ENCODE data around the gene MORC1.

Gene MORC1

DNA sequence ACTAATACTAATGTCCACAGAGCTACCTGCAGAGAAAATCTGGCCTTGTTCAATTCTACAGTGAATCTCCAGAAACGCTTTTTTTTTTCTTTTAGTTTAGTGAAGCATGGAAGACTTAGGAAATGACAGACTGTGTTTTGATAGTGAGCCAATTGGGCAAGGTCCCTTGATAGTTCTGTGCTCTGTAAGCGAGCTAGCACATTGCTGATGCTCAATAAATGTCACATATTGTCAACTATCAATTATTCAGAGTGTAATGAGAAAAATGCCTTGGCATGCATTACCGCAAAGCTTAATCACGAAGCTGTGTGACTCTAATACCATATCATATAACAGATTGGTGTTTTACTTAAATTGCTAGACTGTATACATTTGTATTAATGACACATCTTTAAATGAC lies 13.3 kb upstream of the MORC1 start:
- H3K4me1 Mint-ChIP-seq (ENCODE audit: low read depth), result no peaks in the 10 kb centered on the region
- peaks cover 2% of the 10 kb centered on the region for H3K27me3 Mint-ChIP-seq (ENCODE audit: low read depth)
- no peak overlapping the region for H3K4me3 Mint-ChIP-seq
- DNase-seq (ENCODE audit: low spot score), result no peak
- no peaks in the 10 kb centered on the region for H3K9me3 Mint-ChIP-seq
- H3K27ac Mint-ChIP-seq, result no peak overlapping the region
- H3K36me3 Mint-ChIP-seq (ENCODE audit: low read depth), result no peaks in the 10 kb centered on the region

DNA sequence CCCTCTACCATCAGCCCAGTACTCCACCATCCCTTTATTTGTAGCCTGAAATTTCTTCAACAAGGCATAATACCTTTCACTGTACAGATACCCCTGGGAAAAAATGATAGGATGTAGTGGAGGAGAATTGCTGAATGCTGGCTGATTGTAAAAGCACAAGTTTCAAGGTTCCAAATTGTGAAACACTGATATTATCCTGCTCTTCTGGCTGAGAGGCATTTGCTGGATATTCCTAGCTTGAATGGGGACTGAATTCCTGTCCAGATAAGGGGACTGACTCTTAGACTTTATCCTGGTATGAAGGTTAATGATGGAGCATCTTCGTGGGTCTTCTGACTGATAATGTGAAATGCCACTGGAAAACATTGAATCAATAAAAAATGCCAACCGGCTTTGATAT lies 9.6 kb upstream of the MORC1 start:
- H3K4me3 Mint-ChIP-seq, result no peak overlapping the region
- no peaks in the 10 kb centered on the region for H3K36me3 Mint-ChIP-seq (ENCODE audit: low read depth)
- peaks cover 2% of the 10 kb centered on the region for H3K27me3 Mint-ChIP-seq (ENCODE audit: low read depth)
- H3K27ac Mint-ChIP-seq, result no peak overlapping the region
- no peaks in the 10 kb centered on the region for H3K4me1 Mint-ChIP-seq (ENCODE audit: low read depth)
- peaks cover 5% of the 10 kb centered on the region for H3K9me3 Mint-ChIP-seq
- DNase-seq (ENCODE audit: low spot score), result no peak

DNA sequence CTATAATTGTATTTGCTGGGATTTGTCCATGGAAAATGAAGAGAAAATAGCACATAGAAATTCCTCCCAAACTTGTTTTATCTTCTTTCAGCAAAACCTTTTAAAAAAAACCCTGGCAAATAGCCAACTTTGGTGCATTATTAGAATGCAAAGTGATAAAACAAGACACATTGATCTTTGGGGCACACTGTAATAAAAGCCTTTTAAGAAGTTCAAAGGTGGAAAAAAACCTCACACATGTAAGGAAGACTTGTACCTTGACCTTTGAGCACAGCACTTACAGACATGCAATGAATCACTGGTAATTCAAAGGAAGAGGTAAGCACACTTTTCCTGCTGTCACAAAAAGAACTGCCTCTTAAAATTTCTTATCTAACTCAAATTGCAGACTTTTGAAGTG lies 8.0 kb upstream of the MORC1 start:
- Mint-ChIP-seq H3K4me1 (ENCODE audit: low read depth) (no peaks in the 10 kb centered on the region), H3K9me3 (peaks cover 6% of the 10 kb centered on the region), H3K27ac (no peak overlapping the region), H3K36me3 (ENCODE audit: low read depth) (no peaks in the 10 kb centered on the region), H3K4me3 (no peak overlapping the region), H3K27me3 (ENCODE audit: low read depth) (peaks cover 2% of the 10 kb centered on the region)
- no peak for DNase-seq (ENCODE audit: low spot score)

DNA sequence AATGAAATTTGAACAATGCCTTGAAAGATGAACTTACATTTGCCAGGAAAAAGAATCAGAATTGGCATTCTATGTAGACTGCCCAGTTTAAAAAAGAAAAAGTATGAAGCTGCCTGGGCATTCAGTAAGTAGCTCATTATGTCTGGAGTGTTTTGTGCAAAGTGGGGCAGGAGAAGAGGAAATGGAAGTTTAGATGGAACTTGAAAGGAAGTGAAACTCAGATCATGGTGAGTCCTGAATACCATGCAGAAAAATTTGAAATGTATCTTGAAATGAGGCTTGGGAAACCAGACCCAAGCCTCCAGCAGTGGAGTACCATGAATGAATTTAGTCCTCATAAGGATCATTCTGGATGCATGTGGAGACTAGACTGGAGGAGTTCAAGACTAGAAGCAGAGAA lies 4.8 kb upstream of the MORC1 start:
- Mint-ChIP-seq H3K27ac (no peak overlapping the region), H3K4me1 (ENCODE audit: low read depth) (no peaks in the 10 kb centered on the region), H3K9me3 (peaks cover 6% of the 10 kb centered on the region), H3K36me3 (ENCODE audit: low read depth) (no peaks in the 10 kb centered on the region), H3K4me3 (no peak overlapping the region), H3K27me3 (ENCODE audit: low read depth) (no peaks in the 10 kb centered on the region)
- DNase-seq (ENCODE audit: low spot score), result no peak

DNA sequence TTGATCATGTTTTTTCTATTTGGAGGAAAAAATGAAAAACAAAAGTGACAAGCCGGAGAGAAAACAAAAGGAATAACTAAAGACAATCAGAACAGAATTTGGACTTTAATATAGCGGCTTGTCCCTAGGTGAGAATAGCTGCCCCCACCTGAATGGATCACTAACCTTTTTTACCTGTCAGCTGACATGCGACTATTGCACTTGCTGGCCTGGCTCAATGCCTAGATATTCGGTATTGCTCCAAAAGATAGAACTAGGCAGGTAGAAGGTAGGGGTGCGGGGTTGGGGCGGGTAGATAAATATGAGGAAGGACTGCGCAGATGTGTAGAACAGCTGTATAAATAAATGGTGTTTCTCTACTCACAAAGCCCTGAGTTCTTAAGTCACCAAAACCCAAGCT lies 650 bp upstream of the MORC1 start:
- peaks cover 3% of the 10 kb centered on the region for H3K27me3 Mint-ChIP-seq (ENCODE audit: low read depth)
- no peak for DNase-seq (ENCODE audit: low spot score)
- no peak overlapping the region for H3K27ac Mint-ChIP-seq
- H3K4me3 Mint-ChIP-seq, result no peak overlapping the region
- peaks cover 6% of the 10 kb centered on the region for H3K9me3 Mint-ChIP-seq
- no peaks in the 10 kb centered on the region for H3K36me3 Mint-ChIP-seq (ENCODE audit: low read depth)
- no peaks in the 10 kb centered on the region for H3K4me1 Mint-ChIP-seq (ENCODE audit: low read depth)

DNA sequence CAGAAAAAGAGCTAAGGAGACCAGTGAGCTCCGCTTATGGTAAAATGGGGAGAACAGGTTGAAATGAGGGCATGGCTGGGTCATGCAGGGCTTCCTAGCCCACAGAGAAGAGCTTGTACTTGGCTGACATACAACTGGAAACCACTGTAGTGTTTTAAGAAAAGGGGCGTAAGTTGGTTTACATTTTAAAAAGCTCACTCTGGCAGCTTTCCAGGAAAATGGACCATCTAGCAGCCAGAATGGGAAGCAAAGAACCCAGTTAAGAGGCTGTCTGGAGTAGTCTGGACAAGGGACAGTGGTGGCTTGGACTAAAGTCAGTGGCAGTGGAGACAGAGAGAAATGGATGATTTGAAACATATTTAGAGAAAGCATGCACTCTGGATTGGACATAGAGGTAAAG lies 1.9 kb downstream of the MORC1 start:
- Mint-ChIP-seq H3K4me1 (ENCODE audit: low read depth) (no peaks in the 10 kb centered on the region), H3K27me3 (ENCODE audit: low read depth) (peaks cover 3% of the 10 kb centered on the region), H3K36me3 (ENCODE audit: low read depth) (no peaks in the 10 kb centered on the region), H3K9me3 (no peaks in the 10 kb centered on the region), H3K4me3 (no peak overlapping the region), H3K27ac (no peak overlapping the region)
- no peak for DNase-seq (ENCODE audit: low spot score)

DNA sequence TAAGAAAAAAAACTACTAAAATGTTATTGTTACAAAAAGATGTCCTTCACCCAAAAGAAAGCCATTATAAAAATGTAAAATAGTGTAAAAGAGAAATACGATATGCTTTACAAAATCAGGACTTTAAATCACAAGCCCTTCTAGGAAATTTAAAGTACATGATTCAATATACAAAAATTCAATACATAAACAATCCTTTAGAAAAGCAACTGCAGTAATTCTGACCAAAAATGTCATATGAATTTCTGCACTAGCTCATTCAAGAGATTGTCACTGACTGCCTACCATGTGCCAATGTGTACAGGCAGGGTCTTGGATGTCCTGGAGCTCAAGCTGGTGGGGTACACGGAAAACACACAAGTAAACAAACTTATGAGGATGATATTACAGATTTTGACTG lies 2.5 kb downstream of the MORC1 start:
- DNase-seq (ENCODE audit: low spot score), result no peak
- H3K9me3 Mint-ChIP-seq, result no peaks in the 10 kb centered on the region
- no peak overlapping the region for H3K27ac Mint-ChIP-seq
- H3K4me1 Mint-ChIP-seq (ENCODE audit: low read depth), result no peaks in the 10 kb centered on the region
- peaks cover 3% of the 10 kb centered on the region for H3K27me3 Mint-ChIP-seq (ENCODE audit: low read depth)
- no peak overlapping the region for H3K4me3 Mint-ChIP-seq
- H3K36me3 Mint-ChIP-seq (ENCODE audit: low read depth), result no peaks in the 10 kb centered on the region

DNA sequence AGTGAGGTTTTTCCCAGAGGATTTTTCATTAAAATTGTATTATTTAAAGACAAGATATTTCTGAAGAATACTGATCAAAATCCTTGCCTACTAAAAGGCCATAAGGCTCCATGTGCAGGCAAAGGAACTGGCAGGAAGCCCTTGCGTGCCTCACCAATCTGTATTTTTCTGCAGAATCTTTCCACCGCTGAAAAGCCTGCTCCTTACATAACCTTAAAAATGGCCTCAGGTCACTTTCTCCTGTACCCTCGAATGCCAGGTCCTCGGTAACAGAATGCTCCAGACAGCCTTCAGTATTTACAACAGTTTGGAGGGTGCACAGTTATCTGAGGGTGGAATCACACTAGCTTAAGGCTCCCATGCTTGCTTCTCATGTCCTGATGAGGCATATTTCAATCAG lies 3.2 kb downstream of the MORC1 start:
- peaks cover 3% of the 10 kb centered on the region for H3K27me3 Mint-ChIP-seq (ENCODE audit: low read depth)
- no peaks in the 10 kb centered on the region for H3K9me3 Mint-ChIP-seq
- no peaks in the 10 kb centered on the region for H3K36me3 Mint-ChIP-seq (ENCODE audit: low read depth)
- no peak for DNase-seq (ENCODE audit: low spot score)
- no peak overlapping the region for H3K4me3 Mint-ChIP-seq
- no peak overlapping the region for H3K27ac Mint-ChIP-seq
- no peaks in the 10 kb centered on the region for H3K4me1 Mint-ChIP-seq (ENCODE audit: low read depth)

DNA sequence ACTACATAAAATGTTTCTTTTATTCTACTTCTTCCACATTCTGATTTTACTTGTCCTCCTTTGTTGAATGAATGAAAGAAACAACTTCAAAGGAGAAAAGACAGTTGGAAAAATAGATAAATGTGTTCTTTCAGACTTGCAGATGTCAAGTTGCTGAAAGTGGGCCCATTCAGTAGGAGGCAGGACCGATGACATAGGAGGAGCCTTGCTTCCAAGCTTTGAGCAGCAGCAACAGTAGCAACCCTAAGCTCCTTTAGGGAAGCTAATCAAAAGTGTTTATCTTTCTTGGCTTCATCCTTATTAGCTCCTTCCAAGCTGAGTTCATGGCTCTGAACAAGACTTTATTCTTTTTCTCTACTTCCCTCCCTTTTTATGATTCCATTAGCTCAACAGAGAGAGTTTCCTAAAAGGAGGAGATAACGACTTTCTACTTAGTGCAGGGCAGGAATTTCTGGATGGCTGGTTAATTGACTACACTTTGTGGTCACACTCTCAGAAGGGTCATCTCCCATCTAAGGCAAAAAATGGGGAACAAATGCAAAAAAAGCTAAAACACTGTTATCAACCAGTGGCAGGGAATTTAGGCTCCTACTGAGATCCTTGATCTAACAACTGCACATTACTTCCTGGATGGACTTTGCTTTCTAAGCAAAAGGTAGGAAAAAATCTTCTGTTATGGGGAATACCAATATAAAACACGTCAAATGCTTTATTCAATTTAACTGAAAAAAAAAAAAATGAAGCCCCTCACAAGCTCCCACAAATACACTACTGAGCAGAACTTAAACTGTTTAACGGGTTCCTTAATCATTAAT lies 4.8 kb downstream of the MORC1 start:
- no peaks in the 10 kb centered on the region for H3K36me3 Mint-ChIP-seq (ENCODE audit: low read depth)
- H3K4me1 Mint-ChIP-seq (ENCODE audit: low read depth), result no peaks in the 10 kb centered on the region
- DNase-seq (ENCODE audit: low spot score), result no peak
- H3K27ac Mint-ChIP-seq, result no peak overlapping the region
- peaks cover 3% of the 10 kb centered on the region for H3K27me3 Mint-ChIP-seq (ENCODE audit: low read depth)
- no peak overlapping the region for H3K4me3 Mint-ChIP-seq
- H3K9me3 Mint-ChIP-seq, result no peaks in the 10 kb centered on the region

DNA sequence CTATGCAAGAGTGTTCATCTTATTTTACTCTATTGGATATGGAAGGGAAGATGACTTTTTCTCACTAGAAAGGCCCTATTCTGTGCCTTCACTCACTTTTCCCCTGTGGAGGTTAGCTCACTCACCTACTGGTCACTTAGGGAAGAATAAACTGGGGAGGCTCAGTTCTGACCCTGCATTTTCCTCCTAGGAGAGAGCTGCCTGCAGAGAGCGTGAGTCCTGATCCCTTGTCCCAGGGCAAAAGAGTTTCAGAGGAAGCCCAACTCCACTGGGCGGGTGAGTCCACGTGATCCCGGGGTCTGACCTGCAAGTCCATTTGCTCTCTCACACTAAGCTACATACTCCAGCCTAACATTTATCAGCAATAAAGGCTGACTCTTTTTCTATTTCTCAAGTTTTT lies 8.4 kb downstream of the MORC1 start:
- no peak overlapping the region for H3K4me3 Mint-ChIP-seq

DNA sequence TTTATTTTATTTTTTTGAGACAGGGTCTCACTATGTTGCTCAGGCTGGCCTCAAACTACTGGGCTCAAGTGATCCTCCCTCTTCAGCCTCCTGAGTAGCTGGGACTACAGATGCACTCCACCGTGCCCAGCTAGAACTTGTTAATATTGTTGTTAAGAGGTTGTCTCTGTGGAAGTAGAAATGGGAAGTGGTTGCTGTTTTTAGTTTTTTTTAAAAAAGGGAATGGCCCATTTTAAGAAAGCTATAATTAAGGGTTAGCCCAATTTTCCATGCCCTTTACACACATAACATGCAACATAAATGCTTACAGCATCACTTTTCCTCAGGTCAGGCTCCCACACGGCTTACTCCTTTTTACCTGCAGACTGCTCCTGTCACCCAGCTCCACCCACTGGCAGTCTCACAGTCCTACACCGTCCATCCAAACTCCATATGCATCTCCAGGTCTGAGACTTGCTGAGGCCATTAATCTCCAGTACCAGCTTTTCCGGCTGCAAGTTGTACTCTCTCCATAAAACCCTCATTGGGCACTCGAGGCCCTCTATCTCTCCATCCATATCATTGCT lies 19.8 kb downstream of the MORC1 start:
- Mint-ChIP-seq H3K4me1 (ENCODE audit: low read depth) (no peaks in the 10 kb centered on the region), H3K9me3 (no peaks in the 10 kb centered on the region), H3K27me3 (ENCODE audit: low read depth) (peaks cover 8% of the 10 kb centered on the region), H3K4me3 (no peak overlapping the region), H3K27ac (no peak overlapping the region), H3K36me3 (ENCODE audit: low read depth) (no peaks in the 10 kb centered on the region)
- no peak for DNase-seq (ENCODE audit: low spot score)

More for the DNA sequence above, 8.4 kb downstream of the MORC1 start:
- DNase-seq (ENCODE audit: low spot score), result no peak
- Mint-ChIP-seq H3K36me3 (ENCODE audit: low read depth) (no peaks in the 10 kb centered on the region), H3K27me3 (ENCODE audit: low read depth) (no peaks in the 10 kb centered on the region), H3K4me1 (ENCODE audit: low read depth) (no peaks in the 10 kb centered on the region), H3K9me3 (no peaks in the 10 kb centered on the region), H3K27ac (no peak overlapping the region)

DNA sequence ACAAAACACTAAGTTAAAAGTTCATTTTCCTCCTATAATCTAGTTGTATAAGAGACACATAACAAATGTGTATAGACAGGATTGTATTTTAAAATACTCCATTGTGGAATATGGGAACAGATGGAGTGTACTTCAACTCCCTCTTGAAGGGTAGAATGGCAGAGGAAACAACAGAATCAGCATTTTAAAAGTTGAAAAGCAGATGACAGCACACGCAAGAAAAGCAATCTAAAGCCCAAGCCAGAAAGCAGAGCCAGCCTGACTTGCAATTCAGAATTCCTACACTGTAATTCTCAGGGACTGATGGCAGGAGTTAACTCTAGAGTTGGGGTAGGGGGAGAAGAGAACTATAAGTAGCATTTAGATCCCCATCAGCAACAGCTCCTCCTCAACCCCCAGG lies 22.8 kb downstream of the MORC1 start:
- Mint-ChIP-seq H3K4me3 (no peak overlapping the region), H3K27ac (no peak overlapping the region), H3K36me3 (ENCODE audit: low read depth) (no peaks in the 10 kb centered on the region), H3K27me3 (ENCODE audit: low read depth) (peaks cover 7% of the 10 kb centered on the region), H3K4me1 (ENCODE audit: low read depth) (no peaks in the 10 kb centered on the region), H3K9me3 (no peaks in the 10 kb centered on the region)
- DNase-seq (ENCODE audit: low spot score), result no peak

DNA sequence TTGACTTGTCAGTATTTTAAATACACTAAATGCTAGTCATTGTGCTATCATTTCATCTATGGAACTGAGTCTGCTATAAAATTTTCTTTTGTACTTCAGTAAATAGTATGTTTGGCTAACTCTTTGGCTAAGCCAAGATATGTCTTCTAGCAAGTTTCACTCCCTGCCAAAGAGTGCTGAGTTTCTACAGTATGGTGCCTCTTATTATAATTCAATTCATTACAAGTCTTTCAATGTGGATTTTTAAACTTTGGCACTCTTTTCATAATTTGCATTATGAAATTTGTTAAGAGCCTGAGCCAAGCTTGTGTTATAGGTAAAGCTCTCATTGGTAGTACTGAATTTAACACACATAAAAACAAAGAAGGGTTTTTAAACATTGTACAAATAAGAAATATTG lies 24.4 kb downstream of the MORC1 start:
- Mint-ChIP-seq H3K4me3 (no peak overlapping the region), H3K4me1 (ENCODE audit: low read depth) (no peaks in the 10 kb centered on the region), H3K27ac (no peak overlapping the region), H3K36me3 (ENCODE audit: low read depth) (no peaks in the 10 kb centered on the region), H3K9me3 (no peaks in the 10 kb centered on the region), H3K27me3 (ENCODE audit: low read depth) (peaks cover 9% of the 10 kb centered on the region)
- no peak for DNase-seq (ENCODE audit: low spot score)

DNA sequence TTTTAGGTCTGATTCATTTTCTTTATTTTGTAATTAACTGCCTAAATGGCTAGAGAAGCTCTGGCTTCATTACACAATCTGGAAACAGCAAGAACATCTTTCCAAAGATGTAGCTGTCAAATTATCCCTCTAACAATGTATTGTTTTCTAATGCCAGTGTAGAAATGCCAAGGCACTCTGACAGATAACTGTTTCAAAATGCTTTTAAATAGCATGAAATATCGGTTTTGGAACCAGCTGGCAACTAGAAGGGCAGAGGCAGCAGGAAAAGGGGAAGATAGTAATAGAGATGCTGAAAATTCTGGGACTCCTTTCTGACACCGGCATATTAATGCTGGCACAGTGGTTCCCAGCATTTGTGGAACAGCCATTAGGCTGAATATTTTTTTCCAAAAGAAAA lies 26.1 kb downstream of the MORC1 start:
- no peak for DNase-seq (ENCODE audit: low spot score)
- H3K4me3 Mint-ChIP-seq, result no peak overlapping the region
- peaks cover 16% of the 10 kb centered on the region for H3K27me3 Mint-ChIP-seq (ENCODE audit: low read depth)
- H3K4me1 Mint-ChIP-seq (ENCODE audit: low read depth), result no peaks in the 10 kb centered on the region
- H3K36me3 Mint-ChIP-seq (ENCODE audit: low read depth), result no peaks in the 10 kb centered on the region
- H3K9me3 Mint-ChIP-seq, result no peaks in the 10 kb centered on the region
- no peak overlapping the region for H3K27ac Mint-ChIP-seq

DNA sequence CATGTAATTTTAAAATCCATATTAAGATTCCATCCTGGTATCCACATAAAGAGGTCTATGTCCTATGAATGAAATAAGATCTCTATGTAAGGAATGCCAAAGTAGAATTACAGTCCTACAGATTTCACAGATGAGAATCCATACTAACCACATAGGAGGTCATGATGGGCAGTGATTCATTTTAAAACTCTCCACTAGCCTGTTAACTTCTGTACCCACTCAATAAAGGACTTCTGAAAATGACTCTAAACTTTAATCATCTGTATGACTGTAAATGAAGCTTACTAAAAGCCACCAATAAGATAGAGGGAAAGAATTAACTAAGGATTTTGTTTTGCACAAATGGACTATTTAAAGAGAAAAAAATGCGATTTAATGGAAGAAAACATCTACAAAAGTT lies 28.7 kb downstream of the MORC1 start:
- Mint-ChIP-seq H3K4me3 (no peak overlapping the region), H3K27ac (no peak overlapping the region), H3K4me1 (ENCODE audit: low read depth) (no peaks in the 10 kb centered on the region), H3K9me3 (no peaks in the 10 kb centered on the region), H3K27me3 (ENCODE audit: low read depth) (peaks cover 20% of the 10 kb centered on the region), H3K36me3 (ENCODE audit: low read depth) (no peaks in the 10 kb centered on the region)
- DNase-seq (ENCODE audit: low spot score), result no peak
